HepG2 (cell line): Measurements from ENCODE around the gene FBLIM1. TPM values are rescaled to one million over a fixed set of nuclear protein-coding genes. Genes with fewer than 3 reads are reported as not detected.

Source experiments
- CTCF ChIP-seq: sonication (generic); formaldehyde crosslinking; IDR thresholded peaks from 2 replicates; pipeline ENCODE4 v1.5.0; 2020; ENCODE audit warnings: mild to moderate bottlenecking, missing genetic modification reagents, moderate library complexity
- DMAP1 ChIP-seq: IDR thresholded peaks from 2 replicates; pipeline ENCODE4 v1.6.1; 2016
- HNF1B ChIP-seq: sonication (generic); formaldehyde crosslinking; IDR thresholded peaks from 2 replicates; pipeline ENCODE4 v1.5.1; 2020; ENCODE audit warnings: mild to moderate bottlenecking, moderate library complexity, missing genetic modification reagents
- KAT8 ChIP-seq: IDR thresholded peaks from 2 replicates; pipeline ENCODE4 v1.6.1; 2016; ENCODE audit warnings: missing genetic modification reagents, missing compliant biosample characterization
- NFE2L1 ChIP-seq: sonication (generic); formaldehyde crosslinking; IDR thresholded peaks from 2 replicates; pipeline ENCODE4 v1.4.0; 2020; ENCODE audit warnings: missing genetic modification reagents, mild to moderate bottlenecking, borderline replicate concordance
- NRL ChIP-seq: sonication (generic); formaldehyde crosslinking; IDR thresholded peaks from 2 replicates; pipeline ENCODE4 v1.5.0; 2020; ENCODE audit warnings: missing genetic modification reagents, mild to moderate bottlenecking, moderate library complexity, borderline replicate concordance
- PAWR ChIP-seq: sonication (generic); formaldehyde crosslinking; IDR thresholded peaks from 2 replicates; pipeline ENCODE4 v1.4.0; 2020; ENCODE audit warnings: missing genetic modification reagents, mild to moderate bottlenecking, borderline replicate concordance
- RARA ChIP-seq: IDR thresholded peaks from 2 replicates; pipeline ENCODE4 v1.6.1; 2016; ENCODE audit warnings: missing genetic modification reagents, missing compliant biosample characterization
- SIN3A ChIP-seq: IDR thresholded peaks from 2 replicates; pipeline ENCODE4 v1.6.1; 2011; ENCODE audit warnings: low read depth, mild to moderate bottlenecking, control low read depth, low read length, borderline replicate concordance
- ZFX ChIP-seq: sonication (generic); formaldehyde crosslinking; IDR thresholded peaks from 2 replicates; pipeline ENCODE4 v1.4.0; 2020; ENCODE audit warnings: mild to moderate bottlenecking, low read depth, missing genetic modification reagents, moderate library complexity
- ZGPAT ChIP-seq: IDR thresholded peaks from 2 replicates; pipeline ENCODE4 v1.6.1; 2016; ENCODE audit warnings: mild to moderate bottlenecking
- ZMYM2 ChIP-seq: sonication (generic); formaldehyde crosslinking; IDR thresholded peaks from 2 replicates; pipeline ENCODE4 v1.8.0; 2022; ENCODE audit warnings: mild to moderate bottlenecking, missing genetic modification reagents
- ZNF232 ChIP-seq: sonication (generic); formaldehyde crosslinking; IDR thresholded peaks from 2 replicates; pipeline ENCODE4 v1.4.0; 2020; ENCODE audit warnings: missing genetic modification reagents, borderline replicate concordance
- ZNF282 ChIP-seq: fragments of 450-650 bp; IDR thresholded peaks from 2 replicates; pipeline ENCODE4 v1.6.1; 2018; ENCODE audit not compliant: partially characterized antibody
- ZNF546 ChIP-seq: sonication (generic); formaldehyde crosslinking; conservative IDR thresholded peaks from 2 replicates; pipeline ENCODE4 v1.8.1; 2023; ENCODE audit warnings: mild to moderate bottlenecking, missing genetic modification reagents
- polyA plus RNA-seq, 8 experiments: library from polyadenylated mRNA; depleted of rRNA in 3 of 8; stranded (reverse) in 7 of 8; unstranded in 1 of 8; fragments of >200 nt; fragmentation: Illumina TruSeq in 4 of 8; extraction: Trizol in 4 of 8; gene quantifications; 2 replicates each; pipeline versions ENCODE4 v1.2.1 to v1.2.3, GENCODE V29; 2011 to 2016; ENCODE audit warnings: low read depth in 4 of 8, missing spikeins in 1 of 8, mixed read lengths in 1 of 8; ENCODE audit not compliant: insufficient read depth in 1 of 8
- total RNA-seq, 5 experiments: library from RNA; depleted of rRNA; stranded (reverse); fragments of >200 nt; fragmentation: Illumina TruSeq; extraction: Trizol; gene quantifications; 2 replicates each; pipeline ENCODE4 v1.2.3, GENCODE V29; 2016; ENCODE audit warnings: low read depth in 1 of 5
- TF ChIP-seq, protein P1 (sequence below): sonication (generic); formaldehyde crosslinking; IDR thresholded peaks from 2 replicates; pipeline ENCODE4 v1.4.0; 2020; ENCODE audit warnings: mild to moderate bottlenecking, missing genetic modification reagents, borderline replicate concordance
- TF ChIP-seq, protein P2 (sequence below): sonication (generic); formaldehyde crosslinking; IDR thresholded peaks from 2 replicates; pipeline ENCODE4 v1.4.0; 2020; ENCODE audit warnings: missing genetic modification reagents

The FBLIM1 gene
- total and polyA plus RNA-seq, 2 of the 13 experiments (the other 11 are each of a cell fraction or from before 2014, with no cell fraction given): 10.6 to 23.0 TPM

DNA sequence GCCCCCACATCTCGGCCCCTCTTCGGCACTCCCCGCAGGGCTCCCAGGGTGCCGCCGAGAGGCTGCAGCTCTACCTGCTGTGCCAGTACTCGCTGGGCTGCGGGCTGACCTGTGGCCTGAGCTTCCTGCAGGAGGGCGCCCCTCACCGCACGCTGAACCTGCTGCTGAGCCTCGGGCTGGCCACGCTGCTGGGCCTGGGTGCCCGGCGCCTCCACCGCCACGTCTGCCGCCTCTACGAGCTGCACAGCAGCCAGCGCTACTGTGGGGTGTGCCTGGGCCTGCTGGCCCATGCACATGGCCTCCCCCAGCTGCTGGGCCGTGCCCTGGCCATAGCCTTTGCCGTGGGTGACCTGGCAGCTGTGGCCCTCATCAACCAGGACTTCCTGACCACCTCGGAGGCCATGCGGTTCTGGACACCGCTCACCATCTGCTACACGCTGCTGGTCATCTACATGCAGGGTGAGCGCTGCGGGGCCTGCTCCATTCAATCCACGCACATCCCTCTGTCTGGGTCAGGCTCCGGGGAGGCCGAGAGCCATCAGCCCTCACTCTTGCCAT is 14.4 kb upstream of the FBLIM1 start (continued):
- TF ChIP-seq, protein P1, sequence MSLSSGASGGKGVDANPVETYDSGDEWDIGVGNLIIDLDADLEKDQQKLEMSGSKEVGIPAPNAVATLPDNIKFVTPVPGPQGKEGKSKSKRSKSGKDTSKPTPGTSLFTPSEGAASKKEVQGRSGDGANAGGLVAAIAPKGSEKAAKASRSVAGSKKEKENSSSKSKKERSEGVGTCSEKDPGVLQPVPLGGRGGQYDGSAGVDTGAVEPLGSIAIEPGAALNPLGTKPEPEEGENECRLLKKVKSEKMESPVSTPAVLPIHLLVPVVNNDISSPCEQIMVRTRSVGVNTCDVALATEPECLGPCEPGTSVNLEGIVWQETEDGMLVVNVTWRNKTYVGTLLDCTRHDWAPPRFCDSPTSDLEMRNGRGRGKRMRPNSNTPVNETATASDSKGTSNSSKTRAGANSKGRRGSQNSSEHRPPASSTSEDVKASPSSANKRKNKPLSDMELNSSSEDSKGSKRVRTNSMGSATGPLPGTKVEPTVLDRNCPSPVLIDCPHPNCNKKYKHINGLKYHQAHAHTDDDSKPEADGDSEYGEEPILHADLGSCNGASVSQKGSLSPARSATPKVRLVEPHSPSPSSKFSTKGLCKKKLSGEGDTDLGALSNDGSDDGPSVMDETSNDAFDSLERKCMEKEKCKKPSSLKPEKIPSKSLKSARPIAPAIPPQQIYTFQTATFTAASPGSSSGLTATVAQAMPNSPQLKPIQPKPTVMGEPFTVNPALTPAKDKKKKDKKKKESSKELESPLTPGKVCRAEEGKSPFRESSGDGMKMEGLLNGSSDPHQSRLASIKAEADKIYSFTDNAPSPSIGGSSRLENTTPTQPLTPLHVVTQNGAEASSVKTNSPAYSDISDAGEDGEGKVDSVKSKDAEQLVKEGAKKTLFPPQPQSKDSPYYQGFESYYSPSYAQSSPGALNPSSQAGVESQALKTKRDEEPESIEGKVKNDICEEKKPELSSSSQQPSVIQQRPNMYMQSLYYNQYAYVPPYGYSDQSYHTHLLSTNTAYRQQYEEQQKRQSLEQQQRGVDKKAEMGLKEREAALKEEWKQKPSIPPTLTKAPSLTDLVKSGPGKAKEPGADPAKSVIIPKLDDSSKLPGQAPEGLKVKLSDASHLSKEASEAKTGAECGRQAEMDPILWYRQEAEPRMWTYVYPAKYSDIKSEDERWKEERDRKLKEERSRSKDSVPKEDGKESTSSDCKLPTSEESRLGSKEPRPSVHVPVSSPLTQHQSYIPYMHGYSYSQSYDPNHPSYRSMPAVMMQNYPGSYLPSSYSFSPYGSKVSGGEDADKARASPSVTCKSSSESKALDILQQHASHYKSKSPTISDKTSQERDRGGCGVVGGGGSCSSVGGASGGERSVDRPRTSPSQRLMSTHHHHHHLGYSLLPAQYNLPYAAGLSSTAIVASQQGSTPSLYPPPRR (CRISPR knock-in tag): 0 out of 2 replicates have a peak, but pooled peaks have one; percentile 22
- TF ChIP-seq CTCF (CRISPR knock-in tag) (peak; percentile 61), ZGPAT (peak; percentile 39; the same call in 1 of the 2 replicates), DMAP1 (CRISPR knock-in tag) (no peak; the same call in 1 of the 2 replicates), PAWR (CRISPR knock-in tag) (no peak), ZMYM2 (CRISPR knock-in tag) (no peak), ZFX (peak; percentile 79), NFE2L1 (CRISPR knock-in tag) (no peak), ZNF546 (CRISPR knock-in tag) (no peak), ZNF282 (no peak), NRL (CRISPR knock-in tag) (0 out of 2 replicates have a peak, but pooled peaks have one; percentile 46), KAT8 (CRISPR knock-in tag) (no peak), HNF1B (CRISPR knock-in tag) (no peak), RARA (CRISPR knock-in tag) (peak; percentile 31; the same call in 1 of the 2 replicates), ZNF232 (CRISPR knock-in tag) (no peak), SIN3A (no peak)
- TF ChIP-seq, protein P2, sequence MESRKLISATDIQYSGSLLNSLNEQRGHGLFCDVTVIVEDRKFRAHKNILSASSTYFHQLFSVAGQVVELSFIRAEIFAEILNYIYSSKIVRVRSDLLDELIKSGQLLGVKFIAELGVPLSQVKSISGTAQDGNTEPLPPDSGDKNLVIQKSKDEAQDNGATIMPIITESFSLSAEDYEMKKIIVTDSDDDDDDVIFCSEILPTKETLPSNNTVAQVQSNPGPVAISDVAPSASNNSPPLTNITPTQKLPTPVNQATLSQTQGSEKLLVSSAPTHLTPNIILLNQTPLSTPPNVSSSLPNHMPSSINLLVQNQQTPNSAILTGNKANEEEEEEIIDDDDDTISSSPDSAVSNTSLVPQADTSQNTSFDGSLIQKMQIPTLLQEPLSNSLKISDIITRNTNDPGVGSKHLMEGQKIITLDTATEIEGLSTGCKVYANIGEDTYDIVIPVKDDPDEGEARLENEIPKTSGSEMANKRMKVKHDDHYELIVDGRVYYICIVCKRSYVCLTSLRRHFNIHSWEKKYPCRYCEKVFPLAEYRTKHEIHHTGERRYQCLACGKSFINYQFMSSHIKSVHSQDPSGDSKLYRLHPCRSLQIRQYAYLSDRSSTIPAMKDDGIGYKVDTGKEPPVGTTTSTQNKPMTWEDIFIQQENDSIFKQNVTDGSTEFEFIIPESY (CRISPR knock-in tag): peak; percentile 91
- TF ChIP-seq, all 625 proteins: peak for 56
